ENCODE measurements around the gene FAM168B. TPM values are rescaled to one million over a fixed set of nuclear protein-coding genes. Genes with fewer than 3 reads are reported as not detected.
A peak's percentile ranks its signal among the peaks of the same experiment; 100 is the strongest.

The FAM168B gene
- total and polyA plus RNA-seq, 10 of the 15 experiments (the other 5 are each of a cell fraction or from before 2014, with no cell fraction given): 3.5 to 77.3 (median 45.9) TPM

- Histone ChIP-seq H3K4me3 (no peak overlapping the region), H3K79me2 (ENCODE audit: control insufficient read depth, insufficient read depth, low read length) (peaks cover 10% of the 10 kb centered on the region), H3K36me3 (ENCODE audit: control insufficient read depth in 2 of 2, insufficient read depth in 2 of 2, low read length in 1 of 2) (peaks cover 14 to 22% of the 10 kb centered on the region in 2 experiments), H3K4me1 (ENCODE audit: control insufficient read depth, insufficient read depth, low read length) (no peaks in the 10 kb centered on the region), H3K27ac (ENCODE audit: control insufficient read depth, insufficient read depth) (no peak overlapping the region), H3K27me3 (replicated peaks in 1 of 2; ENCODE audit: control insufficient read depth in 2 of 2, insufficient read depth in 2 of 2, low read length in 1 of 2) (no peaks in the 10 kb centered on the region), H2AFZ (ENCODE audit: control insufficient read depth, low read depth, low read length) (no peak overlapping the region), H4K20me1 (ENCODE audit: control insufficient read depth, insufficient read depth) (no peaks in the 10 kb centered on the region), H3K9me3 (replicated peaks; ENCODE audit: control insufficient read depth, insufficient read depth, low read length) (no peaks in the 10 kb centered on the region), H3K4me2 (ENCODE audit: control insufficient read depth, insufficient read depth) (no peak overlapping the region), H3K9ac (ENCODE audit: control insufficient read depth, insufficient read depth, low read length) (no peak overlapping the region)
- SMC1A ChIA-PET (ENCODE audit: uncharacterized antibody, unreplicated experiment): no interaction called here
- intact Hi-C loops (cut with micrococcal nuclease; ENCODE audit: unreplicated experiment): no loop called here
- BruUV-seq (replicated peaks): TSS peak; percentile 26
- DNase-seq (ENCODE audit: low read depth, low spot score) (no peak), ATAC-seq (no peak), FAIRE-seq (no peak)
- CTCF ChIA-PET: no interaction called here
- TF ChIP-seq TCF7 (IDR thresholded peaks at IDR 0.05; ENCODE audit: borderline replicate concordance): no peak
- no peak for TF ChIP-seq NR2C2 (IDR thresholded peaks at IDR 0.05; ENCODE audit: borderline replicate concordance, control insufficient read depth, insufficient read length, low read depth)
- TF ChIP-seq SMC3 (IDR thresholded peaks at IDR 0.05; ENCODE audit: borderline replicate concordance, low read length): no peak
- TF ChIP-seq SMAD5 (IDR thresholded peaks at IDR 0.05; ENCODE audit: low read depth): no peak
- no peak for TF ChIP-seq EP300 (IDR thresholded peaks at IDR 0.05; ENCODE audit: borderline replicate concordance in 1 of 2, control insufficient read depth in 1 of 2, low read depth in 2 of 2, low read length in 2 of 2)
- no peak for TF ChIP-seq SPI1 (IDR thresholded peaks at IDR 0.05; ENCODE audit: borderline replicate concordance, insufficient read depth, low read depth, low read length)
- TF ChIP-seq ZZZ3 (IDR thresholded peaks at IDR 0.05; ENCODE audit: control insufficient read depth, insufficient read length, low read depth): no peak
- no peak for TF ChIP-seq WRNIP1 (IDR thresholded peaks at IDR 0.05; ENCODE audit: borderline replicate concordance, low read depth, low read length)
- no peak for TF ChIP-seq ATF3 (IDR thresholded peaks at IDR 0.05; ENCODE audit: borderline replicate concordance, extremely low read depth, low read depth, low read length)
- TF ChIP-seq GABPA (IDR thresholded peaks at IDR 0.05; ENCODE audit: low read depth): no peak
- no peak for TF ChIP-seq CHD1 (IDR thresholded peaks at IDR 0.05; ENCODE audit: low read depth, low read length)
- no peak for TF ChIP-seq ZNF622 (IDR thresholded peaks at IDR 0.05)
- TF ChIP-seq KDM1A (IDR thresholded peaks at IDR 0.05; ENCODE audit: borderline replicate concordance): no peak
- POLR2A ChIA-PET: no interaction called here
- RAD21 ChIA-PET (ENCODE audit: unreplicated experiment): no interaction called here
- in situ Hi-C loops (cut with MboI): no loop called here
- 100% methylated on average over 4 of the region's 4 CpGs for WGBS (ENCODE audit: insufficient coverage, insufficient replicate concordance, low lambda C conversion rate, missing lambda C conversion rate)
Observed at GRCh38 chr2:131122496-131122895, 29.2 kb upstream of the FAM168B start.
